K562 (cell line): ENCODE data around the gene DYRK2. TPM values are rescaled to one million over a fixed set of nuclear protein-coding genes. Genes with fewer than 3 reads are reported as not detected.

Experiments
- ZBTB40 ChIP-seq, 2 experiments: fragments of 450-650 bp in 1 of 2; sonication (generic) in 1 of 2; formaldehyde crosslinking in 1 of 2; IDR thresholded peaks; 2 replicates each; pipeline versions ENCODE4 v1.7.1 to v1.9.0; 2016 to 2022; ENCODE audit warnings: inconsistent platforms in 1 of 2, mild to moderate bottlenecking in 1 of 2, missing genetic modification reagents in 1 of 2
- polyA plus RNA-seq, 8 experiments: library from polyadenylated mRNA; depleted of rRNA in 4 of 8; stranded (reverse) in 5 of 8; unstranded in 3 of 8; fragments of >200 nt; fragmentation: Nextera tagmentation in 2 of 8; fragmentation: Illumina TruSeq in 1 of 8; extraction: Ambion mirVana in 2 of 8; extraction: Trizol in 1 of 8; gene quantifications; 2 replicates each; pipeline versions ENCODE4 v1.2.1 to v1.2.3, GENCODE V29; 2011 to 2014; ENCODE audit warnings: inconsistent platforms in 1 of 8, missing spikeins in 1 of 8
- total RNA-seq, 7 experiments: library from RNA; depleted of rRNA in 6 of 7; stranded (reverse); fragments of >200 nt in 6 of 7; fragmentation: Illumina TruSeq in 2 of 7; extraction: Trizol in 2 of 7; gene quantifications; 2 replicates each; pipeline versions ENCODE4 v1.2.1 to v1.2.3, GENCODE V29; 2011 to 2021; ENCODE audit warnings: low replicate concordance in 1 of 7

Gene DYRK2
- total and polyA plus RNA-seq, 9 of the 15 experiments (the other 6 are each of a cell fraction or from before 2014, with no cell fraction given), result 1.7 to 15.4 (median 8.4) TPM

GRCh38 chr12:67599691-67600090 is 48.9 kb upstream of the DYRK2 start (continued):
- no peak for TF ChIP-seq ZBTB40 (IDR thresholded peaks at IDR 0.05)
- no peak for TF ChIP-seq ZBTB40 (CRISPR knock-in tag; IDR thresholded peaks at IDR 0.05)
